Left hindlimb (tissue), 1 donor: ENCODE results near the gene PRPF40A.

Experiments used
- DNase-seq: peaks from one replicate; pipeline ENCODE4 v3.0.0-alpha.2; 2018

The PRPF40A gene

GRCh38 chr2:152716805-152717227 lies 445 bp downstream of the PRPF40A start:
- peak; percentile 40 for DNase-seq

GRCh38 chr2:152715854-152716428 lies 1.3 kb downstream of the PRPF40A start:
- DNase-seq = no peak

- DNase-seq = no peak
Observed at GRCh38 chr2:152715112-152715511, 2.1 kb downstream of the PRPF40A start.

GRCh38 chr2:152710713-152711112 lies 6.5 kb downstream of the PRPF40A start:
- DNase-seq = no peak

GRCh38 chr2:152708742-152709141 lies 8.5 kb downstream of the PRPF40A start:
- no peak for DNase-seq

- DNase-seq = no peak
Observed at GRCh38 chr2:152706477-152707021, 10.7 kb downstream of the PRPF40A start.

GRCh38 chr2:152701198-152701597 lies 16.1 kb downstream of the PRPF40A start:
- DNase-seq = no peak

GRCh38 chr2:152696476-152696875 lies 20.8 kb downstream of the PRPF40A start:
- DNase-seq = no peak

- no peak for DNase-seq
Observed at GRCh38 chr2:152695763-152696162, 21.5 kb downstream of the PRPF40A start.

- DNase-seq = no peak
Observed at GRCh38 chr2:152694161-152694661, 23.1 kb downstream of the PRPF40A start.

GRCh38 chr2:152693033-152693432 lies 24.2 kb downstream of the PRPF40A start:
- no peak for DNase-seq

GRCh38 chr2:152686321-152686720 lies 30.9 kb downstream of the PRPF40A start:
- no peak for DNase-seq

- DNase-seq = no peak
Observed at GRCh38 chr2:152683400-152683799, 33.9 kb downstream of the PRPF40A start.

- DNase-seq = no peak
Observed at GRCh38 chr2:152682663-152683062, 34.6 kb downstream of the PRPF40A start.

- no peak for DNase-seq
Observed at GRCh38 chr2:152678808-152679207, 38.5 kb downstream of the PRPF40A start.

- no peak for DNase-seq
Observed at GRCh38 chr2:152676461-152676860, 40.8 kb downstream of the PRPF40A start.

- no peak for DNase-seq
Observed at GRCh38 chr2:152674334-152674733, 42.9 kb downstream of the PRPF40A start.

- no peak for DNase-seq
Observed at GRCh38 chr2:152664725-152665124, 52.5 kb downstream of the PRPF40A start.

- DNase-seq = no peak
Observed at GRCh38 chr2:152661076-152661475, 56.2 kb downstream of the PRPF40A start.

- DNase-seq = no peak
Observed at GRCh38 chr2:152658221-152658620, 59.0 kb downstream of the PRPF40A start.

- no peak for DNase-seq
Observed at GRCh38 chr2:152657043-152657442, 60.2 kb downstream of the PRPF40A start.

GRCh38 chr2:152655880-152656279 lies 61.4 kb downstream of the PRPF40A start:
- no peak for DNase-seq

- DNase-seq = no peak
Observed at GRCh38 chr2:152651834-152652233, 65.4 kb downstream of the PRPF40A start.

- no peak for DNase-seq
Observed at GRCh38 chr2:152650768-152651371, 66.4 kb downstream of the PRPF40A start.

- no peak for DNase-seq
Observed at GRCh38 chr2:152649997-152650396, 67.3 kb downstream of the PRPF40A start.
